Measurements from ENCODE around the gene ZNF407. TPM values are rescaled to one million over a fixed set of nuclear protein-coding genes. Genes with fewer than 3 reads are reported as not detected.

ZNF407 gene
- total RNA-seq, 1 donor from 2014 or later, result 23.5 TPM

DNA sequence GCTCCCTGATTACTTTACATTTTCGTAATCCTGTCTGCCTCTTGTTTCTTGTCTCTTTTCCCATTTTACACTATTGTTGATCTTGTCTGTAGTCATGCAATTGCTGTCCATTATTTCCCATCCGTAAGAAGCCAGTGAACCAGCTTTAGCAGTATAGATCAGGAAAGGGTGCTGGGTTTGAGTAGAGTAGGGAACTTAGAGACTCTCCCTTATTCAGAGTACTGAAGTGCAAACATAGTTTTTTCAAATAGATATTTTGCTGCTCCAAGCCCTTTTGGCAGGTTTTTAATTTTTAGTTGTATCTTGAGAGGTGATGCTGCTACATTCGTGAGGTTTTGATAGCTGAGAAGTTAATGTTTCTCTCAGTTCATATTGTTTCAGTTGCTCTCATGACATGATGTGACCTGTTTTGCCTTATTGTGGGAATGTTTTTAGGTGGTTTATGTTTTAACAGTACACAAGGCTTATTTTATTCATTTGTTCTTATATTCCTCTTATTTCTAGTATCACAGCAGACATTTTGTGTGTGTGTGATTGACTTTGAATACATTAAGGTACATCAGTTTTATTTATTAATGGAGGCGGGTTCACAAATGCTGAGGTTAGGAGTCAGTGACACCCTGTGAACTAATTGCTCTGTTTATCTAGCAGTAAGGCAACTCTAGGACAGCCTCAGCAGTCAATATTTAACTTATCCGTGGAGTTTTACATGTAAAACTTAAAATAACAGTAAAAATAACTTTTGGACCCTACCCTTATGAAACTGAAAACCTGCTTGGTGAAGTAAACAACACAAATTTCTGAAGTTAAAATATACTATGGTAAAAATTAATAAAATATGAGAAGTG is 118.4 kb downstream of the ZNF407 start:
- intact Hi-C loops (cut with micrococcal nuclease), result no loop called here

DNA sequence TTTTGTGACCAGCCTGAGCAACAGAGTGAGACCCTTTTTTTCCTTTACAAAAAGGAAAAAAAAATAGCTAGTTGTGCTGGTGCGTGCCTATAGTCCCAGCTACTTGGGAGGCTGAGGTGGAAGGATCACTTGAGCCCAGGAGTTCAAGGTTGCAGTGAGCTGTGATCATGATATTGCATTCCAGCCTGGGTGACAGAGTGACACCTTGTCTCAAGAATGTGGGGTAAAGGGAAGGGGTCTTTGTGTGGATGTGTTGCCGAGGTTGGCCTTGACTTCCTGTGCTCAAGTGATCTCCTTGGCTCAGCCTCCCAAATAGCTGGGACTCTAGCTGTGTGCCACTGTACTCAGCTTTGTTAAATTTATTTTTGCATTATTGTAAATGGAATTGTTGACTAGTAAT is 120.6 kb downstream of the ZNF407 start:
- intact Hi-C loops (cut with micrococcal nuclease), result no loop called here

DNA sequence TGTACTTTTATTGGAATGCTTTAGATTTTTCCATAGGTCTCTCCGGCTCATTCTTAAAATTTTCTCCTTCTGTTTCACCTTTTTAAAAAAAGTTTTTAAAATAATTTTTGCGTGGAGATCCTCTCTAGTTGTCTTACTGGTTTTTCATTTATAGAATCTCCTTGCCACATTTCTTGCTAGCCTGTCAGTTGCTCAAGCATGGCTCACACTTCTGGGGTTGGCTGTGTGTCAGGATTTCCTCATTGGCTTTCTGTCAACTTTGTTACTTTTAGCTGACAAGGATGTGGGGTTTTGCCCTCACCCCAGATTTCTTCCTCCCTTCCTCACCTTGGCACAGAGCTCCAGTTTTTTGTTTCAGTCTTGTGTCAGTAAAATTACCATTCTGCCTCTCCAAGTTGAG is 124.6 kb downstream of the ZNF407 start:
- intact Hi-C loops (cut with micrococcal nuclease), result no loop called here

DNA sequence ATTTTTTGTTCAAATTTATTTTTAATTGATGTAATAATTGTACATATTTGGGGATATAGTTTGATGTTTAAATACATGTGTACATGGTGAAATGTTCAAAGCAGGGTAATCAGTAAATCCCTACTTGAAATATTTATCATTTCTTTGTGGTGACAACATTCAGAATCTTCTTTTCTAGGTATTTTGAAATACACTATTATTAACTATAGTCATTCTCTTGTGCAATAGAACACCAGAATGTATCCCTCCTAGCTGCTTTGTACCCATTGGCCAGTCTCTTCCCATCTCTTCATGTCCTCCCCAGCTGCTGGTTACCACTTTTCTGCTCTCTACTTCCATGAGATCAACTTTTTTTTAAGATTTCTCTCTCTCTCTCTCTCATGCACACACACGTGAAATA is 126.5 kb downstream of the ZNF407 start:
- intact Hi-C loops (cut with micrococcal nuclease), result no loop called here

- intact Hi-C loops (cut with micrococcal nuclease), result no loop called here
Observed at GRCh38 chr18:74725690-74726089, 128.0 kb downstream of the ZNF407 start.

GRCh38 chr18:74728586-74728985 is 130.9 kb downstream of the ZNF407 start:
- intact Hi-C loops (cut with micrococcal nuclease), result no loop called here

GRCh38 chr18:74731097-74731496 is 133.4 kb downstream of the ZNF407 start:
- intact Hi-C loops (cut with micrococcal nuclease), result no loop called here

DNA sequence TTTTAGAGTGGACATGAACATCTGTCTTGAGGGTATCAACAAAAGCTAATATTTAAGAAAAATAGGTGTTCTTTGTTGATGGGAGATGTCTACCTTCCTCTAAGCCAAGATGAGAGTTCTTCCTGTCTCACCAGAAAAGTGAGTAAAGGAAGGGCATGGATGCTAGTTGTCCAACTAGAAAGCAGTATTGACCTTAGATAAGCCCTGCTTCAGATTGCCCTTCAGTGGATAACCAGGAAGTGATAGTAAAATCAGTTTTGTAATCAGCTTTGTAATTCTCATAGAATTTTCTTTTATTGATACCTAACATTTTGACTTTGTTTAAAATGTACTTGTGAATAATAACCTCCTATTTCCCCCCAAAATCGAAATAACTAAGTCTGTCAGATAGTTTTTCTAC is 134.7 kb downstream of the ZNF407 start:
- intact Hi-C loops (cut with micrococcal nuclease), result no loop called here

GRCh38 chr18:74733598-74733997 is 135.9 kb downstream of the ZNF407 start:
- intact Hi-C loops (cut with micrococcal nuclease), result no loop called here

GRCh38 chr18:74734013-74734444 is 136.4 kb downstream of the ZNF407 start:
- intact Hi-C loops (cut with micrococcal nuclease), result no loop called here

DNA sequence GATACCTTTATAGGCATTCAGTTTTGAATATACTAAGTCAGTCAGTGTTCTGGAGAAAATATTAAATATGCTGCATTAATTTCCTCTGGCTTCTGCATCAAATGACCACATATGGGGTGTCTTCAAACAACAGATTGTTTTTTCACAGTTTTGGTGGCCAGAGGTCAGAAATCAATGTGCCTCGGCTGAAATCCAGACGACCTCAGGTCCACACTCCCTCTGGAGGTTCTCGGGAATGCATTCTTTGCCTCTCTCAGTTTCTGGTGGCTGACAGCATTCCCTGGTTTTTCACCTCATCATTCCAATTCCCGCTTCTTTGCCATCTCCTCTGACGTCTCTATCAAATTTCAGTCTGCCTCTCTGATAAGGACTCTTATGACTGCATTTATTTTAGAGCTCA is 142.3 kb downstream of the ZNF407 start:
- intact Hi-C loops (cut with micrococcal nuclease), result no loop called here

GRCh38 chr18:74742573-74743243 is 145.0 kb downstream of the ZNF407 start:
- intact Hi-C loops (cut with micrococcal nuclease), result no loop called here

DNA sequence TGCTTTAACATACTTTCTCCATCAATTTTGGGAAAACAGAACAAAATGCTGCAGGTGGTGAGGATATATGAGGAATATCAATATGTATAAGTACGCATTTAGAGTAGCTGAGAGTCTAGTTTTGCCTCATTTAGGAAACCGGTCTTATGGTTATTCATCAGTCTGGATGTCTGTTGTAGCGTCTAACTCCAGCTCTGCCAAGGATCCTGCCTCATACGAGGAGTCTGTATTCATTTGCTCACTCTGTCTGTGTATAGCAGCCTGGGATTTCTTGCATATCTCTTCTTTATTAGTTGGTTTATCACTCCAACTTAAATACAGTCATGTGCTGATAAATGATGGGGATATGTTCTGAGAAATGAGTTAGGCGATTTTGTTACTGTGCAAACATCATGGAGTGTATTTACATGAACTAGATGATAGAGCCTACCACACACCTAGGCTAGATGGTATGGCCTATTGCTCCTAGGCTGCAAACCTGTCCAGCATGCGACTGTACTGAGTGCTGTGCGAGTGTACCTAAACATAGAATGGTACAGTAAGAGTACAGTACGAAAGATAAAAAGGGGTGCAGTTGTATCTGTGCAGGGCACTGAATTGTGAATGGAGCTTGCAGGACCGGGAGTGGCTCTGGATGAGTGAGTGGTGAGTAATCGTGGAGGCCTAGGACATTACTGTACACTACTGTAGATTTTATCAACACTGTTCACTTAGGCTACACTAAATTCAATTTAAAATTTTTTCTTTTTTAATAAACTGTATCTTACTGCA is 148.1 kb downstream of the ZNF407 start:
- intact Hi-C loops (cut with micrococcal nuclease), result no loop called here

DNA sequence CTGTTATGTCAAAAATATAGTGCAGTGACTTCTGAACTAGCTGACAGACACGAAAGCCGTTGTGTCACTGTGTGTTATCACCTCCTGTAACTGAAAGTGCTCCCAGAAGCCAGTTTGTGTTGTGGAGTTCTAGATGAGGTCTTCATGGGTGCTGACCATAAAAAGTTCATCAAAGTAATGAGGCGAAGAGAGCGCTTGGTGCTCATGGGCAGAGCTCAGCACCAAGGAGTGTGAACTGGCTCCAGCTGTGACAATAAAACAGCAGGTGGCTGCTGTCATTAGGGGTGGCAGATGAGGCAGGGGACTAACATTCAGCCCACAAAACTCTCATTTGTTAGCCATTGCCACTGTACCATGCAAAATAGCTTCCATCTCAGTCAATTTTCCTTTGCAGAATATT is 151.1 kb downstream of the ZNF407 start:
- intact Hi-C loops (cut with micrococcal nuclease), result no loop called here

DNA sequence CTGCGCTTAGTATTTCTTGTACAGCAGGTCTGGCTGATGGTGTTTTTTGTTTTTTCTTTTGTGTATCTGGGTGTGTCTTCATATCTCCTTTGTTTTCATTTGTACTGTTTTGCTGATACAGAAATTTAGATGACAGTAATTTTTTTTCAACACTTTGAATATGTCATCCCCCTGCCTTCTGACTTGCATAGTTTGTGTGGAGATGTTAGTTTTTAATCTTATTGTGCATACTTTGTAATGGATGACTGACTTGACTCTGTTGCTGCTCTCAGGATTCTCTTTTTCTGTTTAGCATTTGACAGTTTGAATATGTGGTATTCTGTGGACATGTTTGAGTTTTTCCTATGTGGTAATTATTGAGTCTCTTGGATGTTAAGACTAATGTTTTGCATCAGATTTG is 161.3 kb downstream of the ZNF407 start:
- intact Hi-C loops (cut with micrococcal nuclease), result no loop called here

DNA sequence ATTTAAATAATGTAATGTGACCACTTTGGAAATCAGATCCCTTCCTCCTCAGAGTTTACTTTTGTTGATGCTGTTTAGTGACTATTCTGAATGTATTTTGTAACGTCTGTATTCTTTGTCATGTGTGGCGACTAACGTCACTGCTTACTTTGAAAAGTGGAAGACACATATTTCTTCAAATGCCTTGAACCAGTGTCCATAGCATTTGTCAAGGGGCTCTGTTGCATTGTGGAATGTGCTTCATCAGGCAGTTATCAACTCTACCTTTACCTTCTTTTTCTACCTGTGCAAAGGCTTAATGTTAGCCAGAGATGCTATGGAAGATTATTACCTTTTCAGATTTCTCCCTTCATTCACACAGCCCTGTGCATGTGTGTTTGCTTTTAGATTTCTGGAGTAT is 162.4 kb downstream of the ZNF407 start:
- intact Hi-C loops (cut with micrococcal nuclease), result no loop called here

DNA sequence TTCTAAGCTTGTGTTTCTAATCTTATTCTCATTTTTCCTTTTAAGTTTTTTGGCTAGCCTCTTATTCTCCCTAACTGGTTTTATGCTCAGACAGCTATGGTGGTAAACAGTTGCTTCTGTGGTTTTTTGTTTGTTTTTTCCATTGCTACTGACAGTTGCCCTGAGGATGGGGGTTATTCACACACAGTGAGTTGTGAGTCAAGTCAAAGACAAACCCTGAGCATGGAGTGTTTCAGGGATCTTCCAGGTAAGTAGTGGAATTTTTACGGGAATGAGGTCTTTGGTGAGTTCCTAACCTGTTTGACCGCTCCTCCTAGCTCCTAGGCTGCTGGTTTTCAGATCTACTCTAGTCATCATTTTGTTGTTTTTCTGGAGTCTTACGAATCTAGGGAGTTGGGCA is 162.8 kb downstream of the ZNF407 start:
- intact Hi-C loops (cut with micrococcal nuclease), result no loop called here

GRCh38 chr18:74766251-74766650 is 168.6 kb downstream of the ZNF407 start:
- intact Hi-C loops (cut with micrococcal nuclease), result no loop called here

DNA sequence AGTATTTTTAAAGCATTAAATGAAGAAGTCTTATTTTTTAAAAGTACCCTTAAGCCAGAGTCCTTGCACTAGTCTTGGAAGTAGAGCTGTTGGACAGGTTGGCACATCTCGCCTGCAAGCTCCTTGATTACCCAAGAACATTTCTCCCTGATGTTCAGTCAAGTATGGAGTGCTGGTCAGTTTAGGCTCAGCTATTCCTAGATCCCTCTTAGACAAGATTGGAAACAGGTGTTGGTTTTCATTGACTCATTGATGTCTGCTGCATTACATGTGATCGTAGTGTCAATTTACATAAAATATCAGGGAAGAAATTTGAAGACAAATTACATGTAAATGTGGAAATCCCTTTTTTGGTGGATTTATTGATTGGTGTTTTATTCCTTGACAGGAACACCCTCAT is 170.4 kb downstream of the ZNF407 start:
- intact Hi-C loops (cut with micrococcal nuclease), result no loop called here

DNA sequence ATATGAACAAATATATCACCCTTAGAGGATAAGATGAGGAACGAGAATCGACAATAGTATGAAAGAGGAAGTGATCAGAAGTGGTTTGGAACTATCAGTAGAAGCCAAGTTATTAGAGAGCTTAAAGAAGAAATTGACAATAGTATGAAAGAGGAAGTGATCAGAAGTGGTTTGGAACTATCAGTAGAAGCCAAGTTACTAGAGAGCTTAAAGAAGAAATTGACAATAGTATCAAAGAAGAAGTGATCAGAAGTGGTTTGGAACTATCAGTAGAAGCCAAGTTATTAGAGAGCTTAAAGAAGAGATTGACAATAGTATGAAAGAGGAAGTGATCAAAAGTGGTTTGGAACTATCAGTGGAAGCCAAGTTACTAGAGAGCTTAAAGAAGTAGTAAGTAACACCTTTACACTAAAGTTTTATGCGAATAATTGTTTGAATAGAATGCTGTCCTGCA is 175.5 kb downstream of the ZNF407 start:
- intact Hi-C loops (cut with micrococcal nuclease), result no loop called here

DNA sequence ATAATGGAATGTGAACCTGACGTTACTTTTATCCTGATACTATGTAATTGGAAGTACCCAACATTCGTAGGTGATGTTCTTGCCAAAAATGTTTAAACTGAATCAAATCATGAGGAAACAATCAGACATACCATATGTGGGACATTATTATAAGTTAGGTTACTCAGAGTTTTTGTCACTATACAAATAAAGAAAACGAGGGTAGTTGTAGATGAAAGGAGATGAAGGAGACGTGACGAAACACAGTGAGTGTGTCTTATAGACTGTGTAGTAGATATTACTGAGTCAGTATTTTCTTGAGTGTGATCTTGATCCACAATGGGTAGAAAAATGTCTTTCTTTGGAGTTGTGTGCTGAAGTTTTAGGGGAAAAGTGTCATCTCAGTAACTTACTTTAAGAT is 176.8 kb downstream of the ZNF407 start:
- intact Hi-C loops (cut with micrococcal nuclease), result no loop called here

- intact Hi-C loops (cut with micrococcal nuclease), result no loop called here
Observed at GRCh38 chr18:74775239-74775638, 177.6 kb downstream of the ZNF407 start.

Measured in T-helper 1 cell treated with Interleukin-12 subunit alpha and Interleukin-12 subunit beta and Interleukin-4 antibody, amounts not matched to agents 30 ng/mL and 1 ng/mL, for 36 hours (primary cell).